Adrenal gland (tissue), 5 donors: ENCODE results near the gene AXL.
A peak's percentile ranks its signal among the peaks of the same experiment; 100 is the strongest.

Experiments
- POLR2A ChIP-seq, 2 donors: fragments of 450-650 bp; IDR thresholded peaks; one replicate each; pipeline ENCODE4 v1.6.1; 2017; ENCODE audit warnings: antibody characterized with exemption in 2 of 2, mild to moderate bottlenecking in 2 of 2, moderate library complexity in 1 of 2
- TF ChIP-seq, protein P1 (sequence below), 6 experiments: fragments of 450-650 bp in 4 of 6; fragments of 200-600 bp in 2 of 6; sonication (generic) in 1 of 6; IDR thresholded peaks; 1 replicate in 5 of 6; 2 replicates in 1 of 6; pipeline versions ENCODE4 v1.5.1 to v1.8.0; 2016 to 2021; ENCODE audit warnings: antibody characterized with exemption in 6 of 6, mild to moderate bottlenecking in 2 of 6, moderate library complexity in 1 of 6
- donor health status: DM: no; HTN: no; CAD: no.

DNA sequence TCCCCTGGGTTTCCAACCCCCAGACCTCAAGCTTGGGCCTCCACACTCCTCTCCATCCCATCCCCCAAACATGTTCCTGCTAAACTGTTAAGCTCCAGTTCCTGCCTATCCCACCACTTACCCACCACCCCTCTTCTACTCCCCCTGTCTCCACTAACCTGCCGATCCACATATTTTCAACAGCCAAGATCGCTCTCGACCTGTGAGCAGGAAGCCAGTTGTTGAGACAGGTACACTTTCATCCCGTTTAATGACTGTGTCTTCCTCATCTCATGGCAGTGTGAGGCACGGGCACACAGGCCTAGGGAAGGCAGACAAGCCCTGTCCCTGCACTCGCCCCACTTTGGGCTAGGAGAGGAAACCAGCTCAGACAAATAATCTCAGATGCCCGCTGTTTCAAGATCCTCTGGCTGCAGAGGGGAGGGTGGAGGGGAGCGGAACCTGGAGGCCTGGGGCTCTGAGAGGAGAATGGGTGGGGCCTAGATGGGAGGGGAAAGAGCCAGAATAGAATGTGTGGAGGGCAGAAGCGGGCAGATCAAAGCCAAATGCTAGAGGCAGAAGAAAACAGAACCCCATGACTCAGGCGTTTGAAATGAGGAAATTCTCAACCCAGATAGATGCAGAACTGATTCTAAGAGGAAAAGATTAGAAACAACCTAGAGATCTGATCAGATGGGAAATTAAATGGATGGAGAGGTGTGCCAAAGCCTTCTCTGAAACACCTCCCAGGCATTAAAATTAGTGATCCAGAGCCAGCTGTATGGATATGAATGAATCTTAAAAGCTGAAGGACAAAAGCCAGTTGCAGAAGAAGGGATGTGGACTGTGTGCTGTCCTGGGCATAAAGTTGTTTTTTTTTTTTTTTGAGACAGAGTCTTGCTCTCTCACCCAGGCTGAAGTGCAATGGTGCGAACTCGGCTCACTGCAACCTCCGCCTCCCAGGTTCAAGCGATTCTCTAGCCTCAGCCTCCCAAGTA lies 42.9 kb upstream of the AXL start:
- TF ChIP-seq, protein P1, sequence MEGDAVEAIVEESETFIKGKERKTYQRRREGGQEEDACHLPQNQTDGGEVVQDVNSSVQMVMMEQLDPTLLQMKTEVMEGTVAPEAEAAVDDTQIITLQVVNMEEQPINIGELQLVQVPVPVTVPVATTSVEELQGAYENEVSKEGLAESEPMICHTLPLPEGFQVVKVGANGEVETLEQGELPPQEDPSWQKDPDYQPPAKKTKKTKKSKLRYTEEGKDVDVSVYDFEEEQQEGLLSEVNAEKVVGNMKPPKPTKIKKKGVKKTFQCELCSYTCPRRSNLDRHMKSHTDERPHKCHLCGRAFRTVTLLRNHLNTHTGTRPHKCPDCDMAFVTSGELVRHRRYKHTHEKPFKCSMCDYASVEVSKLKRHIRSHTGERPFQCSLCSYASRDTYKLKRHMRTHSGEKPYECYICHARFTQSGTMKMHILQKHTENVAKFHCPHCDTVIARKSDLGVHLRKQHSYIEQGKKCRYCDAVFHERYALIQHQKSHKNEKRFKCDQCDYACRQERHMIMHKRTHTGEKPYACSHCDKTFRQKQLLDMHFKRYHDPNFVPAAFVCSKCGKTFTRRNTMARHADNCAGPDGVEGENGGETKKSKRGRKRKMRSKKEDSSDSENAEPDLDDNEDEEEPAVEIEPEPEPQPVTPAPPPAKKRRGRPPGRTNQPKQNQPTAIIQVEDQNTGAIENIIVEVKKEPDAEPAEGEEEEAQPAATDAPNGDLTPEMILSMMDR (IDR thresholded peaks at IDR 0.05) = no peak
- TF ChIP-seq POLR2A (IDR thresholded peaks at IDR 0.05) = peak in 1 of 2 donors; percentile 55
